Endometrial microvascular endothelial cells (primary cell): ENCODE measurements around the gene HELZ. TPM values are rescaled to one million over a fixed set of nuclear protein-coding genes. Genes with fewer than 3 reads are reported as not detected.
"Not testable (repeated sequence)": the region's sequence is repeated elsewhere in the genome, so short reads cannot be mapped to it uniquely, and the experiment has no call there.

Experiments
- in situ Hi-C: cut with HindIII; loops from 2 replicates; pipeline ENCODE4 v1.10.0; 2017; ENCODE audit warnings: low sequenced_read_pairs, low pct_unique_long_range_greater_than_20kb; ENCODE audit errors: inconsistent ontology term
- total RNA-seq: library from RNA; depleted of rRNA; stranded (reverse); fragments of >200 nt; gene quantifications from one replicate; pipeline ENCODE4 v1.2.3, GENCODE V29; 2015; ENCODE audit errors: inconsistent ontology term

HELZ gene
- total RNA-seq, 1 donor from 2014 or later = 18.2 TPM

- in situ Hi-C loops = no loop called here
These were observed 41.2 kb downstream of the HELZ start for GRCh38 chr17:67203818-67204217.

GRCh38 chr17:67202503-67202902 is 42.5 kb downstream of the HELZ start:
- in situ Hi-C loops = no loop called here

GRCh38 chr17:67200727-67201301 is 44.2 kb downstream of the HELZ start:
- in situ Hi-C loops = no loop called here

GRCh38 chr17:67198131-67198530 is 46.9 kb downstream of the HELZ start:
- in situ Hi-C loops = no loop called here

- in situ Hi-C loops = not testable (repeated sequence)
These were observed 48.0 kb downstream of the HELZ start for GRCh38 chr17:67197023-67197422.

- in situ Hi-C loops = no loop called here
These were observed 48.6 kb downstream of the HELZ start for GRCh38 chr17:67196422-67196821.

- in situ Hi-C loops = no loop called here
These were observed 50.9 kb downstream of the HELZ start for GRCh38 chr17:67194134-67194533.

- in situ Hi-C loops = no loop called here
These were observed 57.1 kb downstream of the HELZ start for GRCh38 chr17:67187927-67188326.

- in situ Hi-C loops = no loop called here
These were observed 58.2 kb downstream of the HELZ start for GRCh38 chr17:67186782-67187181.

- in situ Hi-C loops = no loop called here
These were observed 61.5 kb downstream of the HELZ start for GRCh38 chr17:67183531-67183930.

- in situ Hi-C loops = no loop called here
These were observed 63.2 kb downstream of the HELZ start for GRCh38 chr17:67181825-67182224.

- in situ Hi-C loops = no loop called here
These were observed 64.7 kb downstream of the HELZ start for GRCh38 chr17:67180275-67180674.

GRCh38 chr17:67178555-67178954 is 66.4 kb downstream of the HELZ start:
- in situ Hi-C loops = no loop called here

- in situ Hi-C loops = no loop called here
These were observed 67.3 kb downstream of the HELZ start for GRCh38 chr17:67177732-67178131.

- in situ Hi-C loops = no loop called here
These were observed 70.8 kb downstream of the HELZ start for GRCh38 chr17:67174190-67174589.

- in situ Hi-C loops = no loop called here
These were observed 73.4 kb downstream of the HELZ start for GRCh38 chr17:67171560-67171959.

- in situ Hi-C loops = no loop called here
These were observed 76.5 kb downstream of the HELZ start for GRCh38 chr17:67168496-67168895.

- in situ Hi-C loops = no loop called here
These were observed 79.8 kb downstream of the HELZ start for GRCh38 chr17:67165201-67165600.

GRCh38 chr17:67164302-67164701 is 80.7 kb downstream of the HELZ start:
- in situ Hi-C loops = no loop called here

- in situ Hi-C loops = no loop called here
These were observed 82.2 kb downstream of the HELZ start for GRCh38 chr17:67162771-67163170.

- in situ Hi-C loops = no loop called here
These were observed 83.4 kb downstream of the HELZ start for GRCh38 chr17:67161573-67161972.
